H1 (cell line): ENCODE results near the gene TSHZ2. TPM values are rescaled to one million over a fixed set of nuclear protein-coding genes. Genes with fewer than 3 reads are reported as not detected.

Source experiments
- CTCF ChIA-PET: fragments of 300-600 bp; sonication (Branson Sonifier 250); formaldehyde crosslinking; loops from one replicate; lab custom pipeline; 2021; ENCODE audit not compliant: partially characterized antibody; lab: Charles Lee
- POLR2A ChIA-PET: fragments of 300-600 bp; sonication (Branson Sonifier 250); formaldehyde crosslinking; loops from one replicate; lab custom pipeline; 2021; ENCODE audit warnings: inconsistent platforms; ENCODE audit not compliant: partially characterized antibody; lab: Charles Lee
- DNase-seq, 2 experiments: peaks; one replicate each; pipeline versions ENCODE4 v3.0.0 to v3.0.0-alpha.2; 2010 to 2022; ENCODE audit warnings: low spot score in 2 of 2, low read depth in 1 of 2, mixed read lengths in 1 of 2
- FAIRE-seq: peaks from 2 replicates; lab custom pipeline; 2011; peaks lifted over from hg19 to GRCh38; lab: Jason Lieb, UNC
- H2AFZ ChIP-seq: 2 replicates; pipeline ENCODE4 v1.8.1; 2012; ENCODE audit warnings: low read length, inconsistent platforms
- H2AK5ac ChIP-seq: 2 replicates; pipeline ENCODE4 v1.6.1; 2013; ENCODE audit warnings: low read depth, low read length
- H2BK120ac ChIP-seq: replicated peaks from 2 replicates; pipeline ENCODE3; 2013; ENCODE audit warnings: low read depth, low read length, inconsistent platforms
- H2BK12ac ChIP-seq: 2 replicates; pipeline ENCODE4 v1.6.1; 2013; ENCODE audit warnings: low read depth, low read length
- H2BK15ac ChIP-seq: 2 replicates; pipeline ENCODE4 v1.6.1; 2013; ENCODE audit warnings: low read length
- H2BK20ac ChIP-seq: 2 replicates; pipeline ENCODE4 v1.6.1; 2013; ENCODE audit warnings: low read length
- H2BK5ac ChIP-seq: 2 replicates; pipeline ENCODE4 v1.6.1; 2013; ENCODE audit warnings: low read depth, low read length
- H3K14ac ChIP-seq: 2 replicates; pipeline ENCODE4 v1.6.1; 2013; ENCODE audit warnings: inconsistent platforms; ENCODE audit not compliant: insufficient read length
- H3K18ac ChIP-seq: 2 replicates; pipeline ENCODE4 v1.6.1; 2013; ENCODE audit warnings: low read length; ENCODE audit errors: extremely low read depth
- H3K23ac ChIP-seq: 2 replicates; pipeline ENCODE4 v1.6.1; 2013; ENCODE audit warnings: inconsistent platforms; ENCODE audit not compliant: insufficient read length
- H3K23me2 ChIP-seq: 2 replicates; pipeline ENCODE4 v1.6.1; 2013; ENCODE audit warnings: low read depth, low read length
- H3K27ac ChIP-seq: 2 replicates; pipeline ENCODE4 v1.6.1; 2011; ENCODE audit warnings: low read depth, low read length, inconsistent platforms
- H3K27me3 ChIP-seq, 4 experiments: replicated peaks in 1 of 4; 1 replicate in 1 of 4; 2 replicates in 3 of 4; pipeline versions ENCODE4 v1.6.1 to v1.8.1; 2011 to 2013; ENCODE audit warnings: low read length in 3 of 4, mild to moderate bottlenecking in 3 of 4, inconsistent platforms in 2 of 4, mixed read lengths in 2 of 4, moderate library complexity in 1 of 4; ENCODE audit not compliant: control insufficient read depth in 3 of 4, insufficient read depth in 3 of 4; ENCODE audit errors: extremely low read depth in 1 of 4
- H3K36me3 ChIP-seq, 4 experiments: 2 replicates each; pipeline versions ENCODE4 v1.6.1 to v1.8.1; 2011 to 2013; ENCODE audit warnings: mild to moderate bottlenecking in 4 of 4, low read length in 3 of 4, moderate library complexity in 2 of 4, control low read depth in 1 of 4, inconsistent platforms in 1 of 4; ENCODE audit not compliant: insufficient read depth in 4 of 4, control insufficient read depth in 2 of 4
- H3K4ac ChIP-seq: replicated peaks from 2 replicates; pipeline ENCODE3; 2013; ENCODE audit warnings: low read length, low read depth, mixed read lengths, inconsistent platforms; ENCODE audit not compliant: insufficient read length
- H3K4me1 ChIP-seq, 4 experiments: replicated peaks in 1 of 4; 1 replicate in 1 of 4; 2 replicates in 3 of 4; pipeline versions ENCODE4 v1.6.1 to v1.8.1; 2011 to 2013; ENCODE audit warnings: low read length in 3 of 4, inconsistent platforms in 2 of 4, mixed read lengths in 1 of 4; ENCODE audit not compliant: insufficient read depth in 4 of 4, control insufficient read depth in 3 of 4
- H3K4me2 ChIP-seq, 2 experiments: 2 replicates each; pipeline versions ENCODE4 v1.6.1 to v1.8.1; 2011 to 2013; ENCODE audit warnings: low read depth in 2 of 2, low read length in 2 of 2, control low read depth in 1 of 2, inconsistent platforms in 1 of 2, mild to moderate bottlenecking in 1 of 2; ENCODE audit not compliant: insufficient read depth in 1 of 2
- H3K4me3 ChIP-seq, 4 experiments: fragments of 200-600, 300-600 bp in 1 of 4; sonication (generic), shearing (Covaris generic), sonication (Bioruptor Twin) in 1 of 4; 2 replicates each; pipeline versions ENCODE4 v1.5.1 to v1.8.1; 2011 to 2016; ENCODE audit warnings: low read length in 4 of 4, low read depth in 3 of 4, control low read depth in 2 of 4, inconsistent platforms in 2 of 4, mild to moderate bottlenecking in 2 of 4, mixed read lengths in 1 of 4, moderate library complexity in 1 of 4; ENCODE audit not compliant: insufficient read depth in 2 of 4; ENCODE audit errors: extremely low read depth in 1 of 4
- H3K56ac ChIP-seq: replicated peaks from 2 replicates; pipeline ENCODE3; 2013; ENCODE audit warnings: low read depth, mild to moderate bottlenecking, mixed read lengths, low read length, inconsistent platforms; ENCODE audit not compliant: insufficient read length
- H3K79me1 ChIP-seq: 2 replicates; pipeline ENCODE4 v1.6.1; 2013; ENCODE audit warnings: low read depth, low read length, control low read depth
- H3K79me2 ChIP-seq, 2 experiments: 2 replicates each; pipeline versions ENCODE4 v1.6.1 to v1.8.1; 2012 to 2013; ENCODE audit warnings: low read length in 2 of 2, mild to moderate bottlenecking in 2 of 2, inconsistent platforms in 1 of 2; ENCODE audit not compliant: insufficient read depth in 2 of 2, control insufficient read depth in 1 of 2
- H3K9ac ChIP-seq, 4 experiments: replicated peaks in 1 of 4; 1 replicate in 1 of 4; 2 replicates in 3 of 4; pipeline versions ENCODE4 v1.6.1 to v1.8.1; 2011 to 2013; ENCODE audit warnings: low read depth in 3 of 4, low read length in 3 of 4, control low read depth in 2 of 4, mild to moderate bottlenecking in 2 of 4, moderate library complexity in 2 of 4, inconsistent platforms in 1 of 4; ENCODE audit errors: extremely low read depth in 1 of 4
- H3K9me3 ChIP-seq, 2 experiments: 2 replicates each; pipeline versions ENCODE4 v1.6.1 to v1.8.1; 2012 to 2013; ENCODE audit warnings: mild to moderate bottlenecking in 2 of 2, moderate library complexity in 2 of 2, control low read depth in 1 of 2, inconsistent platforms in 1 of 2, low read depth in 1 of 2, low read length in 1 of 2, mixed read lengths in 1 of 2; ENCODE audit not compliant: insufficient read depth in 2 of 2
- H4K20me1 ChIP-seq, 2 experiments: replicated peaks in 1 of 2; 2 replicates each; pipeline versions ENCODE3 to v1.8.1; 2011 to 2013; ENCODE audit warnings: inconsistent platforms in 2 of 2, low read length in 2 of 2, mild to moderate bottlenecking in 1 of 2; ENCODE audit not compliant: insufficient read depth in 2 of 2, control insufficient read depth in 1 of 2
- H4K5ac ChIP-seq: 2 replicates; pipeline ENCODE4 v1.6.1; 2013; ENCODE audit warnings: low read length, low read depth, mixed read lengths, inconsistent platforms; ENCODE audit not compliant: insufficient read length
- H4K8ac ChIP-seq: 2 replicates; pipeline ENCODE4 v1.8.0; 2013; ENCODE audit warnings: mild to moderate bottlenecking, moderate library complexity, low read length, inconsistent platforms; ENCODE audit not compliant: insufficient read depth; ENCODE audit errors: extremely low read depth
- H4K91ac ChIP-seq: replicated peaks from 2 replicates; pipeline ENCODE3; 2013; ENCODE audit warnings: low read length, mixed read lengths, inconsistent platforms; ENCODE audit not compliant: insufficient read length
- WGBS, 2 experiments: shearing (Covaris generic) in 1 of 2; methylation state at CpG; one replicate each; pipeline versions ENCODE4 v1.1.6 to v1.1.7; 2013 to 2015; ENCODE audit warnings: low lambda C conversion rate in 2 of 2, mixed read lengths in 2 of 2, inconsistent platforms in 1 of 2, low coverage in 1 of 2, missing lambda C conversion rate in 1 of 2; ENCODE audit not compliant: insufficient replicate concordance in 2 of 2, insufficient coverage in 1 of 2, insufficient read length in 1 of 2; ENCODE audit errors: extremely low coverage in 1 of 2, missing lambda C conversion rate in 1 of 2; 5-methylcytosine and 5-hydroxymethylcytosine counted together
- polyA plus RNA-seq, 7 experiments: library from polyadenylated mRNA; depleted of rRNA in 3 of 7; stranded (reverse) in 5 of 7; unstranded in 2 of 7; fragments of >200 nt in 5 of 7; fragments of 200-250 nt in 2 of 7; gene quantifications; 1 replicate in 5 of 7; 2 replicates in 1 of 7; 4 replicates in 1 of 7; pipeline versions ENCODE4 v1.2.1 to v1.2.3, GENCODE V29; 2011 to 2013; ENCODE audit warnings: missing spikeins in 2 of 7, mixed read lengths in 2 of 7
- total RNA-seq: library from RNA; stranded (reverse); fragmentation: NEBNext Ultra II Directional; extraction: Animal tissue kit (Norgen Biotek cat#: 25700); gene quantifications from 2 replicates; pipeline ENCODE4 v1.2.1, GENCODE V29; 2021
- TF ChIP-seq, protein P1 (sequence below): fragments of 300-600 bp; sonication (generic); IDR thresholded peaks from 2 replicates; pipeline ENCODE4 v1.7.1; 2012; ENCODE audit warnings: low read length, moderate library complexity, mild to moderate bottlenecking, inconsistent platforms; ENCODE audit not compliant: insufficient replicate concordance

Gene TSHZ2
- total and polyA plus RNA-seq, 2 of the 8 experiments (the other 6 are each of a cell fraction or from before 2014, with no cell fraction given), result 0.14 to 0.30 TPM

GRCh38 chr20:53376021-53376420, 403.9 kb downstream of the TSHZ2 start:
- Histone ChIP-seq H4K5ac (no peak overlapping the region), H3K4ac (no peak overlapping the region), H2BK20ac (no peak overlapping the region), H3K4me2 (no peak overlapping the region), H4K20me1 (no peaks in the 10 kb centered on the region), H3K4me3 (no peak overlapping the region), H3K36me3 (no peaks in the 10 kb centered on the region), H2BK15ac (no peak overlapping the region), H3K56ac (no peak overlapping the region), H4K91ac (no peak overlapping the region), H3K79me1 (no peaks in the 10 kb centered on the region), H4K8ac (no peak overlapping the region), H2BK120ac (no peak overlapping the region), H2AK5ac (no peak overlapping the region), H3K23ac (no peak overlapping the region), H3K4me1 (no peaks in the 10 kb centered on the region), H2BK5ac (no peak overlapping the region), H3K79me2 (no peaks in the 10 kb centered on the region), H2AFZ (no peak overlapping the region), H3K27ac (no peak overlapping the region), H3K27me3 (no peaks in the 10 kb centered on the region), H3K9ac (no peak overlapping the region), H3K14ac (no peak overlapping the region), H2BK12ac (no peak overlapping the region), H3K9me3 (no peaks in the 10 kb centered on the region), H3K23me2 (no peaks in the 10 kb centered on the region), H3K18ac (no peak overlapping the region)
- ChIA-PET CTCF (no interaction called here), POLR2A (no interaction called here)
- FAIRE-seq, result no peak
- 84% methylated on average over 2 of the region's 2 CpGs; no CpG with 5 or more reads in 1 of the 2 experiments for WGBS, 2 experiments
- no peak for DNase-seq
- TF ChIP-seq, protein P1, sequence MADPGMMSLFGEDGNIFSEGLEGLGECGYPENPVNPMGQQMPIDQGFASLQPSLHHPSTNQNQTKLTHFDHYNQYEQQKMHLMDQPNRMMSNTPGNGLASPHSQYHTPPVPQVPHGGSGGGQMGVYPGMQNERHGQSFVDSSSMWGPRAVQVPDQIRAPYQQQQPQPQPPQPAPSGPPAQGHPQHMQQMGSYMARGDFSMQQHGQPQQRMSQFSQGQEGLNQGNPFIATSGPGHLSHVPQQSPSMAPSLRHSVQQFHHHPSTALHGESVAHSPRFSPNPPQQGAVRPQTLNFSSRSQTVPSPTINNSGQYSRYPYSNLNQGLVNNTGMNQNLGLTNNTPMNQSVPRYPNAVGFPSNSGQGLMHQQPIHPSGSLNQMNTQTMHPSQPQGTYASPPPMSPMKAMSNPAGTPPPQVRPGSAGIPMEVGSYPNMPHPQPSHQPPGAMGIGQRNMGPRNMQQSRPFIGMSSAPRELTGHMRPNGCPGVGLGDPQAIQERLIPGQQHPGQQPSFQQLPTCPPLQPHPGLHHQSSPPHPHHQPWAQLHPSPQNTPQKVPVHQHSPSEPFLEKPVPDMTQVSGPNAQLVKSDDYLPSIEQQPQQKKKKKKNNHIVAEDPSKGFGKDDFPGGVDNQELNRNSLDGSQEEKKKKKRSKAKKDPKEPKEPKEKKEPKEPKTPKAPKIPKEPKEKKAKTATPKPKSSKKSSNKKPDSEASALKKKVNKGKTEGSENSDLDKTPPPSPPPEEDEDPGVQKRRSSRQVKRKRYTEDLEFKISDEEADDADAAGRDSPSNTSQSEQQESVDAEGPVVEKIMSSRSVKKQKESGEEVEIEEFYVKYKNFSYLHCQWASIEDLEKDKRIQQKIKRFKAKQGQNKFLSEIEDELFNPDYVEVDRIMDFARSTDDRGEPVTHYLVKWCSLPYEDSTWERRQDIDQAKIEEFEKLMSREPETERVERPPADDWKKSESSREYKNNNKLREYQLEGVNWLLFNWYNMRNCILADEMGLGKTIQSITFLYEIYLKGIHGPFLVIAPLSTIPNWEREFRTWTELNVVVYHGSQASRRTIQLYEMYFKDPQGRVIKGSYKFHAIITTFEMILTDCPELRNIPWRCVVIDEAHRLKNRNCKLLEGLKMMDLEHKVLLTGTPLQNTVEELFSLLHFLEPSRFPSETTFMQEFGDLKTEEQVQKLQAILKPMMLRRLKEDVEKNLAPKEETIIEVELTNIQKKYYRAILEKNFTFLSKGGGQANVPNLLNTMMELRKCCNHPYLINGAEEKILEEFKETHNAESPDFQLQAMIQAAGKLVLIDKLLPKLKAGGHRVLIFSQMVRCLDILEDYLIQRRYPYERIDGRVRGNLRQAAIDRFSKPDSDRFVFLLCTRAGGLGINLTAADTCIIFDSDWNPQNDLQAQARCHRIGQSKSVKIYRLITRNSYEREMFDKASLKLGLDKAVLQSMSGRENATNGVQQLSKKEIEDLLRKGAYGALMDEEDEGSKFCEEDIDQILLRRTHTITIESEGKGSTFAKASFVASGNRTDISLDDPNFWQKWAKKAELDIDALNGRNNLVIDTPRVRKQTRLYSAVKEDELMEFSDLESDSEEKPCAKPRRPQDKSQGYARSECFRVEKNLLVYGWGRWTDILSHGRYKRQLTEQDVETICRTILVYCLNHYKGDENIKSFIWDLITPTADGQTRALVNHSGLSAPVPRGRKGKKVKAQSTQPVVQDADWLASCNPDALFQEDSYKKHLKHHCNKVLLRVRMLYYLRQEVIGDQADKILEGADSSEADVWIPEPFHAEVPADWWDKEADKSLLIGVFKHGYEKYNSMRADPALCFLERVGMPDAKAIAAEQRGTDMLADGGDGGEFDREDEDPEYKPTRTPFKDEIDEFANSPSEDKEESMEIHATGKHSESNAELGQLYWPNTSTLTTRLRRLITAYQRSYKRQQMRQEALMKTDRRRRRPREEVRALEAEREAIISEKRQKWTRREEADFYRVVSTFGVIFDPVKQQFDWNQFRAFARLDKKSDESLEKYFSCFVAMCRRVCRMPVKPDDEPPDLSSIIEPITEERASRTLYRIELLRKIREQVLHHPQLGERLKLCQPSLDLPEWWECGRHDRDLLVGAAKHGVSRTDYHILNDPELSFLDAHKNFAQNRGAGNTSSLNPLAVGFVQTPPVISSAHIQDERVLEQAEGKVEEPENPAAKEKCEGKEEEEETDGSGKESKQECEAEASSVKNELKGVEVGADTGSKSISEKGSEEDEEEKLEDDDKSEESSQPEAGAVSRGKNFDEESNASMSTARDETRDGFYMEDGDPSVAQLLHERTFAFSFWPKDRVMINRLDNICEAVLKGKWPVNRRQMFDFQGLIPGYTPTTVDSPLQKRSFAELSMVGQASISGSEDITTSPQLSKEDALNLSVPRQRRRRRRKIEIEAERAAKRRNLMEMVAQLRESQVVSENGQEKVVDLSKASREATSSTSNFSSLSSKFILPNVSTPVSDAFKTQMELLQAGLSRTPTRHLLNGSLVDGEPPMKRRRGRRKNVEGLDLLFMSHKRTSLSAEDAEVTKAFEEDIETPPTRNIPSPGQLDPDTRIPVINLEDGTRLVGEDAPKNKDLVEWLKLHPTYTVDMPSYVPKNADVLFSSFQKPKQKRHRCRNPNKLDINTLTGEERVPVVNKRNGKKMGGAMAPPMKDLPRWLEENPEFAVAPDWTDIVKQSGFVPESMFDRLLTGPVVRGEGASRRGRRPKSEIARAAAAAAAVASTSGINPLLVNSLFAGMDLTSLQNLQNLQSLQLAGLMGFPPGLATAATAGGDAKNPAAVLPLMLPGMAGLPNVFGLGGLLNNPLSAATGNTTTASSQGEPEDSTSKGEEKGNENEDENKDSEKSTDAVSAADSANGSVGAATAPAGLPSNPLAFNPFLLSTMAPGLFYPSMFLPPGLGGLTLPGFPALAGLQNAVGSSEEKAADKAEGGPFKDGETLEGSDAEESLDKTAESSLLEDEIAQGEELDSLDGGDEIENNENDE, result no peak
